CD4-positive, alpha-beta T cell treated with Interferon gamma for 1 hour (primary cell): ENCODE results near the gene DBN1.
"Not testable (repeated sequence)": the region's sequence is repeated elsewhere in the genome, so short reads cannot be mapped to it uniquely, and the experiment has no call there.

Source experiments
- DNase-seq: peaks from one replicate; pipeline ENCODE4 v3.0.0-alpha.2; 2020

Gene DBN1

DNA sequence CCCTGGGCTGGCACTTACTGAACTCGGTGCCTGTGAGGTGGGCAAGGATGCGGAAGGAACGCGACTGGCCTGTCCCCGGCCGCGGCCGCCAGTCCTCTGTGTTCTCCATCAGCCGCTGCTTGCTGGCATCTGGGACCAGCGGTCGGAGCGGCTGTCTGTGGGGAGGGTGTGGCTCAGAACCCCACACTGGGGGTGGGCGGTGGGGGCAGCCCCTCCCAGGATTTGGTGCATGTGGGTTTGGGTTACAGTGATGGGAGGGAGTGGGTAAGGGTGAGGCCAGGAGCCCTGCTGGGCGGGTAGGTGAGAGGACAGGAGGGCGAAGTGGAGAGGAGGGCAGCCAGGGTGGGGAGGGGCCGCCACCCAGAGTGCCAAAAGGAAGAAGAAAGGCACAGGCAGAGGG, 17.6 kb upstream of the DBN1 start:
- DNase-seq, result no peak

DNA sequence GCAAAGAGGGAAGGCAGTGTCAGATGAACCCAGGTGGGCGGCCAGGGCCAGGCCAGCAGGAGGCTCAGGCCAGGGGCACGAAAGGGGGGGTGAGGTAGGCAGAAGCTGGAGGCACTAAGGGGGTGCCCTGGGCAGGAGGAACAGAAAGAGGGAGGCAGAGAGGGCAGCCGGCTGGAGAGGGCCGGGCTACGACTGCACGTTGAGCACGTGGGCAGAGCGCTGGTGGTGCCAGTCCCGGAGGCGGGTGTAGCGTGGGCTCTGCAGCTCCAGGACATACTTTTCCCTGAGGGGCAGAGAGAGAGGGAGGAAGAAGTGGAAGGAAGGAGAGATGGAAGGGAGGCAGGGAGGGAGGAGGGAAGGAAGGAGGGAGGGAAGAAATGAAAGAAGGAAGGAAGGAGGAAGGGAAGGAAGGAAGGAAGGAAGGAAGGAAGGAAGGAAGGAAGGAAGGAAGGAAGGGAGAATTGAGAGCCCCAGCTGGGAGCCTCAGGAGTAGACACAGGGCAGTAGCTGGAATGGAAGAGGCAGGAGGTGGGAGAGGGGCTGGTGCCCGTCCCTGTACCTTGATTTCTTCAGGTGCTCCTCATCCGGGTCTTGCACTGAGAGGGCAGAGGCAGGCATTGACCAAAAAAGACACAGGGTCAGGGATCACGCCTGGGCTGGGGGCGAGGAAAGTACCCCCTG, 17.0 kb upstream of the DBN1 start:
- DNase-seq, result no peak

DNA sequence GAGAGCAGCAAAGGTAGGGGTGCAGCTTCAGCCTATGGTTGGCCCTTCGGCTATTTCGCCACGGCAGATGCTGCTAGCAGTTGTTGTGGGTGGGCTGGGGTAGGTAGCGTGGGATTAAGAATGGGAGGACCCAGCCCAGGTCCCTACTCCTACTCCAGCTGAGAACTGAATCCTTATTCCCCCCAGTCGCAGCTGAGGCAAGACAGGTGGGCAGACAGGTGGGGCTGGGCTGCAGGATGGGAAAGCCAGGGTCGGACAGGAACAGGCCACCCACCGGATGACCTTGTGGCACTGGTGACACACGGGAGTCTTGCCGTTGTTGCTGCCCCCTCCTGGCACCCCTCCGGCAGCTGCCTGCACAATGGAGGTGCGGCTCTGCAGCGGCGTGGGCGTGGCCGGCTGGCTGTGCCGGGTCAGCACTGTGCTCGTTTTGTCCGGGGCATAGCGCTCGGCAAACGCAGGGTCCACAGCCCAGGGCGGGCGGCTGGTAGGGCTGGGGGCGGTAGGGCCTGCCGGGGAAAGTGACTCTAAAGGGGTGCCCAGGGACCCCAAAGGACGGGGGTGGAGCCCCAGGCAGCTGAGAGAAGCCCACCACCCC, 15.8 kb upstream of the DBN1 start:
- no peak for DNase-seq

DNA sequence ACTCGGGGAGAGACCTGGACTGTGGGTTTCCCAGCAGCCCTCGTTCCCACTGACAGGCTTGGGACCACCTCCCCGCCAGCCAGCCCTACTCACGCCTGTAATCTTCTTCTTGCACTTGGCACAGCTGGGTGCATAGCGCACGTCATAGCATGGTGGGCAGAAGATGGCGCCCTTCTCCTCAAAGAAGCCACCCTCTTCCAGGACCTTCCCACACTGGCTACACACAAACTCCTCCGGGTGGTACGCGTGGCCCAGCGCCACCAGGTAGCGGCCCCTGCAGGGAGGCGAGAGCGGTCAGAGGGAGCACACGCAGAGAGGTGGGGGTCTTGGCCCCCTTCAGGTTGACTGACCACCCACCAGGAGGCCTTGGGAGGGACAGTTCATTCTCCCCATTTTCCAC, 14.5 kb upstream of the DBN1 start:
- DNase-seq, result no peak

DNA sequence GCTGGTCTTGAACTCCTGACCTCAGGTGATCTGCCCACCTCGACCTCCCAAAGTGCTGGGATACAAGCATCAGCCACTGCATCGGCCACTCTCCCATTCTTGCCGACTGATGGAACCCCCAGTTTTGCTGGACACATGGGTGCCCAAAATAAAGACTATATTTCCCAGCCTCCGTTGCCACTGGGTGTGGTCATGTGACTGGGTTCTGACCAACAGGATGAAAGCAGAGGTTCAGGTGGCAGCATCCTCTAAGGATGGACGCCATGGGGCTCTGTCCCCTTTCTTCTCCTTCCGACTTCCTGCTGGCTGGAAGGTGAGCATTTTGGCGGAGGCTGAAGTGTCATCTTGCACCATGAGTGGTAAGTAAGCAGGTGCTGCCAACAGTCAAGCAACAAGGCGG, 13.7 kb upstream of the DBN1 start:
- DNase-seq, result no peak

DNA sequence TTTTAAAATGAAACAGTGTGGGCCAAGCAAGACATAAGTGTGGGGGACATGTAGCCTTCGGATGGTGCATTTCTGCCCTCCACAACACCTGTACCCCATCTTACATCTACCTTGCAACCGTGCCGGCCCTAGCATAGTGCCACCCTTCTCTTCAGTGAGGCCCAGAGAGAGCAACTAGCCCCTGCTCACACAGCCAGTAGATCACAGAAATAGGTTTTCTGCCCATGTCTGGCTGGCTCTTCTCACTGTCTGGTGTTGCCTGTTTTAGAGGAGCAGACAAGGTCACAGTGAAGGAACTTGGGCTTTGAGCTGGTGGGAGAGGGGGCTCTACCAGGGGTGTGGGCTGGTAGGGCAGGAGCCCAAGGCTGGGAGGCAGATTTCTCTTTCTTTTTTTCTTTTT, 12.8 kb upstream of the DBN1 start:
- no peak for DNase-seq

DNA sequence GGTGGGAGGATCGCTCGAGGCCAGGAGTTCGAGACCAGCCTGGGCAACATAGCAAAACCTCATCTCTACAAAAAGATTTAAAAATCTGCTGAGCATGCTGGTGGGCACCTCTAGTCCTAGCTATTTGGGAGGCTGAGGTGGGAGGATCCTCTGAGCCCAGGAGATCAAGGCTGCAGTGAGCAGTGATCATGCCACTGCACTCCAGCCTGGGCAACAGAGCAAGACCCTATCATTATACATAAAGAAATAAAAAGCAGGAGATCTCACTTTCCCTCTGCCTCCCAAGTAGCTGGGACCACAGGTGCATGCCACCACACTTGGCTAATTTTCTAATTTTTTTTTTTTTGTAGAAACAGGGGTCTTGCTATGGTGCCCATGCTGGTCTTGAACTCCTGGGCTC, 12.3 kb upstream of the DBN1 start:
- not testable (repeated sequence) for DNase-seq

DNA sequence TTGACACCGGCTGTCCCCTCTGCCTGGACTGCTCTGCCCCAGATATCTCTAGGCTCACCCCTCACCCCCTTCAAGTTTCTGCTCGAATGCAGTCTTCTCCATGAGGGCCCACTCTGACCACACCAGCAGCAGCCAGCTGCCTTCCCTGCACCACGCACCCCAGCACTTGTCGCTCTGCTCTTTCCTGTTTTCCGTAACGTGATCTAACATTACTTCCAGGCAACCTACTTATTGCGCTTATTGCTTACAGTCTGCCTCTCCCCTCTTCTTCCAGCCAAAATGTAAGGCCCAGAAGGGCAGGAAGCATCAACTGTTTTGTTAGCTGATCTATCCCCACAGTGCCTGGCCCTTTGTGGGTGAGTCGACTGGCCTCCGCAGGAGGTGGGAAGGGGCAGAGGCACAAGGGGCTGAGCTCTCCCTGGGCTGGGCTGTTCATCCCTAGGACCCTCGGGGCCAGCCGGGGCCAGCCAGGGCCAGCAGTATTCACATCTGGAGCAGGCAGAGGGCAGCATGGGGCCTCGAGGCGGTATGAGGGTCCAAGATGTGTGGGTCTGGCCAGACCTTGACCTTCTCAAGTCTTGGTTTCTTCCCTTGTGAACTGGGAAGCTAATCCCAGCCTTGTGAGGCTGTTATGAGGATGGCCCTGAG, 11.6 kb upstream of the DBN1 start:
- DNase-seq, result no peak

DNA sequence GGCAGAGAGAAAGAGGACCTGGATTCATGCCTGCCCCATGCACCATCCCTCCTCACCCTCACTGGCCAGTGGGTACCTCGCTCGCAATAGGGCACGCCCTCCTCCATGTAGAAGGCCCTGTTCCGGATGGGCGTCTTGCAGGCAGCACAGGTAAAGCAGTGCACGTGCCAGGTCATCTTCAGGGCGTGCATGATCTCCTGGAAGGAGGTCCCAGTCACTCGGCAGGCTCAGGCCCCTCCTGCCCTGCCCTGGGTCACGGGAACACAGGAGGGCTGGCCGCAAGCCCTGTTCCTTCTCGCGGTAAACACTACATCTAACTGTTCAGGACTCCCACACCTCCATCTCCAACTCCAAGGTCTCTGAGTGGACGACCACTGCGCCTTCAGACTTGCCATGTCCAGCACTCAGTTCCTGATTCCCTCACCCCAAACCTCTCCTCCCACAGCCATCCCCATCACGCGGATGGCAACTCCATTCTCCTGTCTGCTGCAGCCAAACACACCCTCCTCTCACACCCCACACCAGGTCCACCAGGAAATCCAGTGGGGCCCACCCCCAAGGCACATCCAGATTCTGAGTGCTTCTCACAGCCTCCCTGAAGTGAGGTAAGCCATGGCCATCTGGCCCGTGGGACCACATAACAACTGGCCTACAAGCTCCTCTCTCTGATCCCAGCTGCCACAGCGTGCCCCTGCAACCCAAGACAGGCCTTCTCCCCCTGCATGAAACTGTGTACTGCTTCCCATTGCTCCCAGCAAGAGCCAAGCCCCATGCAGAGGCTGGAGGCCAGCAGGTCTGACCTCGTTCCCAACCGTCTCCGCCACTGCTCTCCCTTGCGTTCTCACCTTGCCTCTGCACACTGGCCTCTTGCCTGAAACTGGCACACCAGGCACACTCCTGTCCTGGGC, 10.8 kb upstream of the DBN1 start:
- no peak for DNase-seq

DNA sequence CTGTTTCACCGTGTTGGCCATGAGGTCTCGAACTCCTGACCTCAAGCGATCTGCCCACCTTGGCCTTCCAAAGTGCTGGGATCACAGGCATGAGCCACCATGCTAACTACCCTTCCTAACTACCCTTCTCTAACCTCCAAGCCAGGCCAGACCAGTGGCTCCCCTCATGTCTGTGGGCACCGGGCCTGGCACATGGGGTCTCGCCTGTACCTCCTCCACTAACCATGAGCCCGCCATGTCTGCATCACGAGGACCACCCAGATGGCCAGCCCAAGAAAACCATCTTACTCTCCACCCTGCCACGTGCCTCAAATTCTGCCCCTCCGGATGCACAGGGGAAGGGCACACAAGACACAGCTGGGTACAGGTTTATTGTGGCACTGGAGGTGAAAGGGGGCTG, 9.6 kb upstream of the DBN1 start:
- DNase-seq, result no peak

DNA sequence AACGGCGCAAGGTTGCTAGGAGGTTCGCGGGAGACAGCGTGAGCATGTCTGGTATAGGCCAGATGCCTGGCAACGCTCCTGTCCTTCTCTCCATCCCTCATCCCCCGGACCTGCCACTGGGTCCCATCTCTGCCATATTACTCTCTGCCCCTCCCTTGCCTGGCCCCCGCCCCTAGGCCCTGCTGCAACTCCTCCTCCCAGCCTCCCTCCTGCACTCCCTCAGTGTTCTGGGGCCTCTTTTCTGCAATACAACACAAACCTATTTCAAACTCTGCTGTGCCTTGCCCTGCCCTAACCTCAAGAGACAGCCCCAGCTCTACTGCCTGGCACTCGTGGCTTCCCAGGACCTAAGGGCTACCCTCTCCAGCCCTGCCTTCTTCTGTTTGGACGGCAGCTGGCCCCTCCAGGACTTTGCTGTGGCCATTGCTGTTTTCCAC, 8.9 kb upstream of the DBN1 start:
- DNase-seq, result no peak

DNA sequence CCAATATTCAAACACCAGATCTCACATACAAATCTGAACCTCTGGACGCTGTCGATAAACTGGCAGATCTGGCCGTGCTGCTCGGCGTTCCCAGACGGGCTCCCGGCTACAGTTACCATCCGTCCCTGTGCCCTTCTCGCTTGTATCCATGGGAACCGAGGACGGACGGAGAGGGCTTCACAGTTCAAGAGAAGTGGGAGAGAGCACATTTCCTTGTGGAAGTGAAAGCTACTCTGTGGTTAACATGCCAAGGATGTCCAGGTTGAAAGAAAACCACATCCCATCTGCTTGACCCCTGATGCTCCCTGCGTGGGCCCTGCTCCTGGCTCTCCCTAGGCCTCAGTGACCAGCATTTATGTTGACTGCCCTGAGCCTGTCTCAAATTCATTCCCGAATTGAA, 6.3 kb upstream of the DBN1 start:
- DNase-seq, result no peak

DNA sequence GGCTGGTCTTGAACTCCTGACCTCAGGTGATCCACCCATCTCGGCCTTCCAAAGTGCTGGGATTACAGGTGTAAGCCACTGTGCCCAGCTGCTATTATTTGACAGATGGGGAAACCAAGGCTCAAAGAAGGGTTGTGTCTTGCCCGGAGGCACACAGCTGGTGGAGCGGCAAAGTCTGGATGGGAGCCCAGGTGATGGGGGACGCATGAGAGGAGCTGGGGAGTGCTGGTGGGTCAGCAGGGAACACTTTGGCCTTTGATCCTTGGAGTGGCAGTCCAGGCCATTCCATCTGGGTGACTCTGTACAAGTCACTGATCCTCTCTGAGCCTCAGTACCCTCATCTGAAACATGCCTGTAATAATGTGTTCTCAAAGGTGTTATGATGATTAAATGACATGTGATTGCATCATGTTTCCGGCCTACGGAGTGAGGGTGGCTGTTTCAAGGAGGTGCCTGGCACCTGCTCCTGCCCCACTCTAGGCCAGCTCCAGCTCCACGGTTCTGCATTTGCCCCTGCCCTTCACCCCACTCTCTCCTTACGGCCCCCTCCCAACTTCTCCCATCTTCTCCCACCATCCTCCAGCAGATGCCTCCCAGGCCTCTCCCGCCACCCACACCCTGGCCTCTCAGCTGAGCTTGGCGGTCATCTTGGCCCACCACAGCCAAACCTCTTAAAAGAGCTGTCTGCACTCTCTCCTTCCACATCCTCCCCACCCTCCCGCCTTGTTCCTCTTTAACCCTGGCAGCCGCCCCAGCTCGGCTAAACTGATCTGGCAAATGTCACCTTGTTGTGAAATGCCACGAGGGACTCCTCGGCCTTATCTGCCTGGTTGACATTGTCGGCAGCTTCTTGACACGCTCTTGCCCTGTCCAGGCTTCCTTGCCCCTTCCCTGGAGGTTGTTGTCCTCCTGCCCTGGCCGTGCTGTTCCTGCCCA, 5.5 kb upstream of the DBN1 start:
- DNase-seq, result peak; percentile 41

DNA sequence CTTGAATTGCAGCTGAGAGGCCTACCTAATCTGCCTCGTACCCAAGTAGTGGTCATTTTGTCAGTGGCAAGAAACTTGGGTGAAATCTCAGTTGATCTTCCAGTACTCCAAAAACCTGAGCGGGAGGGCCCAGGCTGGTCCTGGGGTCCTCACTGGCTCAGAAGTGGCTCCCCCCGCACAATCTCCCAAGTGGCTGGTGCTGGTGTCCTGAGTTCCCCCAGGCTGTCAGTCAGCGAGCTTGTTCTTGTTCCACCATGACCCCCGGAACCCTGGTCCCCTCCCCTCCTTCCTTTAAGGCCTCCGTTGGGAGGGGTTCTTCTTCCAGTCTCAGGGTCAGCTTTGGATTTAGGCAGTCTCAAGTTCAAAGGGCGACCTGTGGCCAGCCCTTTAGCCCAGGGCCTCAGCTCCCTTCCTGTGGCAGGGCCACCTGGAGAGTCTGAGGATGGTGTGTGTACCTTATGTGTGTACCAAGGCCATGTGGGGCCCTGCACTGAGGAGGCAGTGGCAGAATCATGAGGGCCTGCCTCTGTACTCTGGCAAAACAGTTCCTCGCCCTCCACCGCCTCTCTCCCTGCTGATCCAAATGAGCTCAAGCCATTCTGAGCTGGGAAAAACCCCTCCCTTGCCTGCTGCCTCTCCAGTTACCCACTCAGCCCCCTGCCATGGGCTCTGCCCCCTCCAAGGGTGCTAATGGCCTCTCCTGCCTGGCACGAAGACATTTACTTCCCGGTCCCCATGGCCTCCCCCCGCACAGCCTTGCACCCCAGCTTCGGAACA, 4.5 kb upstream of the DBN1 start:
- DNase-seq, result no peak

DNA sequence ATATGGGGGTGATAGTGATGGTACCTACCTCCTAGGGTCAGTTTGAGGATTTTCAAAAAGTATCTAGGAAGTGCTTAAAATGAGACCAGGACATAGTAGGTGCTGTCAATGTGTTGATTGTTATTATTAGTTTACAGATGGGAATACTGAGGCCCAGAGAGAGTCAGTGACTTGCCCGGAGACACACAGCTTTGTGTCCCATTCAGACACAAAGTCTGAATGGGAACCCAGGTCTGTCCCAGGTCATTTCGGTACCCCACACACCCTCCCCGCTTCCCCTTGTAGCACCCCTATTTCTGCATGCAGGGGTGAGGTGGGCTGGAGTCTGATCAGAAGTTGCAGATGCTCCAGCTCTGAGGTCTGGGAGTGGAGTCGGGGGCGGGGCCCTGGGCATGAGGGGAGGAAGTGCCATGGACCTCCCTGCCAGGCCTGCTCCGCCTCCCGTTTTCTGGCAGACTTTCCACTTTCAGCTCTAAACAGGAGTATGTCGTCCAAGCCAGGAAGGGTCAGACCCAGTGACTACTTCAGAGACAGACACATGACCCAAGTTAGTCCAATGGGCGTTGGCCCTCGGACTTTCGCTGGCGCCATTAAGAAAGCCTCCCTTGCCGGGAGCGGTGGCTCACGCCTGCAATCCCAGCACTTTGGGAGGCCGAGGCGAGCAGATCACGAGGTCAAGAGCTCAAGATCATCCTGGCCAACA, 3.2 kb upstream of the DBN1 start:
- no peak for DNase-seq

DNA sequence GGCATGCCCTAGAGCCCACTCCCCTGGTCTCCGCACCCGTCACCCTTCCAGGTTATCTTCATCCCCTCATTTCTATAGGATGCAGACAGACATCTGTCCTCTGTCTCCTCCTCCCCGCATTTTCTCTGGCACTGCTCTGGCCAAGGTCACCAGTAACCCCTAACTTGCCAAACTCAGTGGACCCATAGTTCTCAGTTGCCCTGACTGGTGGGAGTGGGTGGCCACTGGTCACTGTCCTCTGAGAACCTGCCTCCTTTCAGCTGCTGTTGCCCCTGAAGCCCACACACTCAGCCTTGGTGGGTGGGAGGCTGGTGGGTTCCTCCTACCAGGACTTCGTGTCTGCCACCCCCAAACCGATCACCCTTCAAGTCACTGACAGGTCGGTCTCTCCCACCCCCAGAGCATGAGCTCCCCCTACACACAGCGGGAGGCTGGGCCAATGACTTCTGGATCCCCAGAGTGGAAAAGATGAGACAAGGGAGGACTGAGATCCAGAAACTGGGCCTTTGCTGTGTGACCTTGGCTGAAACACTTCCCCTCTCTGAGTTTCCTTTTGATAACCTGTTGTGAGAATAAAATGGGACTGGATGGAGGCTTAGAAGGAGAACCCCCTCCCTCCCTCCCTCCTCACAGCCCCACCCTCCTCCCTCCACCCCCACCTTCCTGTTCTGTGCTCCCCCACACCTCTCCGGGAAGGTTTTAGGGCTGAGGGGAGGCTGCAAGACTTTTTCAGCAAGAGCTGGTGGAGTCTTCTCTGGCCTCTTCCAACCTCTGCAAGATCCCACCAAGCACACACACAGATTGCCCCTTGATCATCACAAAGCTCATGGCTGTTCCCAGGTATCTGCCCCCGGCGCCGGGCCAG, 2.4 kb upstream of the DBN1 start:
- no peak for DNase-seq

DNA sequence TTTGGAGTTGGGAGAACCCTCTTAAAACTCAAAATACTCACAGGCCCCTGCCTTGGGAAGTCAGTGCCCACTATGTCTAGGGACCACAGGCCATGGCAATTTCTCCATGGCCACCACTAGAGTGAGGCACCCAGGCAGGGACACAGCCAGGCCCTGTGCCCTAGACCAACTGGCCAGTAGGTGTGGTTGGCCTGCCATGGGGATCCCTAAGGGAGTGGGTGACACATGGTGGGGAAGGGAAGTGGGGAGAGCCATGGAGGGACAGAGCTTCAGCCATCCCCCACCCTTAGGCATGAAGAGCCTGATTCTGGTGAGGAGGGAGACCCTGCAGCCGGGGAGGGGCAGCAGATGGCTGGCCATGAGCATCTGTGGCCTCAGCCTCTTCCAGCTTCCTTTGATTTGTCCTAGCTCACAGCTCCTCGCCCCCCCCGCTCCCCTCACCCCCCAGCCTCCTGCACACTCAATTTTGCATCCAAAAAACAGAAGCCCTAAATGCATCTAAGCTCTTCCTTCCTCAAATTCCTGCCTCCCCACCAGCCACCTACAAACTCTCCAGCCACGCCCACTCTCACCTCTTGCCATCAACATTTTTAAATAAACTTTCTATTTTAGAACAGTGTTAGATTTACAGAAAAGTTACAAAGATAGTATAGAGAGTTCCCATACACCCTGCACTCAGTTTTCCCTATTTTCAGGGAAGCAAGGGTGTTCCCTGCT, 1.6 kb upstream of the DBN1 start:
- no peak for DNase-seq

DNA sequence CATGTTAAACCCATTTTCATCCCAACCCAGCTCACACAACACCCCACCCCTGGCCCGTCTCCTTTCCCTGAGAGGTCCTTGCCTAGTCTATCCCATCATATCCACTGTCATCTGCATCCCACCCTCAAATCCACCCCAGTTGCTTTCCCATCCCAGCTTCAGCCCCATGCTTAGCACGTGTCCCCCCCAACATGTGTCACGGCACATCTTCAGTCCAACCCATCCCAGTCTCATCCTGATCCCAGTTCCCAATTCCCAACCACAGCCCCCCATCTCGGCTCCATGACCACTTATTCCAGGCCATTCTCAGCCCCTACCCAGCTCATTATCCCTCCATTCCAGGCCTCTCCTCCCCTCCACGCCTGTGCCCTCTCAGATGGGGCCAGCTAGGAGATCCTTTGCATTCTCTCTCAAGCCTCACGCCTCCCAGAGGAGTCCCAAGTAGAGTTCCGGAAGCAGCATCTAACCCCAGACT, 605 bp upstream of the DBN1 start:
- DNase-seq, result no peak
